Right lobe of liver (tissue), 4 donors: ENCODE measurements around the gene KIZ.

Experiments
- CTCF ChIP-seq, 4 donors: fragments of 200-600 bp in 3 of 4; fragments of 450-650 bp in 1 of 4; IDR thresholded peaks; one replicate each; pipeline versions ENCODE4 v1.5.1 to v1.8.0; 2016 to 2022; ENCODE audit warnings: antibody characterized with exemption in 4 of 4, mild to moderate bottlenecking in 2 of 4
- POLR2A ChIP-seq: fragments of 450-650 bp; IDR thresholded peaks from one replicate; pipeline ENCODE4 v1.6.1; 2017; ENCODE audit warnings: antibody characterized with exemption, mild to moderate bottlenecking
- donor health status: DM: no; HTN: no; CAD: no.
- donor health status: DM: no; HTN: no; CAD: no.
- donor health status: DM: no; HTN: yes; CAD: no.

- no peak for TF ChIP-seq CTCF (IDR thresholded peaks at IDR 0.05)
- no peak for TF ChIP-seq POLR2A
Observed at GRCh38 chr20:21113697-21114096, 12.2 kb upstream of the KIZ start.
